ENCODE measurements around the gene FKBP3. TPM values are rescaled to one million over a fixed set of nuclear protein-coding genes. Genes with fewer than 3 reads are reported as not detected.

FKBP3 gene
- total and polyA plus RNA-seq, 2 of the 13 experiments (the other 11 are each of a cell fraction or from before 2014, with no cell fraction given): 57.0 to 87.6 TPM

DNA sequence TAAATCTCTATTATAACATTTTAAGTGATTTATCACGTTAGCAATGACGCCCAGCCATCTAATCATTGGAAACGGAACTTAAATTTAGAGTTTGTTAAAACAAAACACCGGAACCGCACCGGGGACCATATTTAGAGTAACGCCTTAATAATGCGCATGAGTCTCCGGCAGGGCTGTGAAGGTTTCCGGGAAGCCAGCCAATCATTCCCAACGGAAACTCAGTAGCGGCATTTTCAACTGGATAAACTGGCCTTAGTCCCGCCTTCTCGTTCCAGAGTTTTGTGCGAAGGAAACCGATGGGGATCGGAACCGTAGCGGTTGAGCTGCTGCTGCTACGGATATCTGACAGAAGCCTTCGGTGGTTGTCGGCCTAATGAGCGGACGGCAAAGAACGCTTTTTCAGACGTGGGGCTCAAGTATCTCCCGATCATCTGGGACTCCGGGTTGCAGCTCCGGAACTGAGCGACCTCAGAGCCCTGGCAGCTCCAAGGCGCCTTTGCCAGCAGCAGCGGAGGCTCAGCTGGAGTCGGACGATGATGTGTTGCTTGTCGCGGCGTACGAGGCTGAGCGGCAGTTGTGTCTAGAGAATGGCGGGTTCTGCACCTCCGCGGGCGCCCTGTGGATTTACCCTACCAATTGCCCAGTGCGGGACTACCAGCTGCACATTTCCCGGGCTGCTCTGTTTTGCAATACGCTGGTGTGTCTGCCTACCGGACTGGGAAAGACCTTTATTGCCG, 1.5 kb upstream of the FKBP3 start, which contains the start of gene FANCM (continued):
- no peak for TF ChIP-seq ZNF781 (CRISPR knock-in tag; IDR thresholded peaks at IDR 0.05; ENCODE audit: borderline replicate concordance, not compliant biosample characterization)
- TF ChIP-seq, protein P1, sequence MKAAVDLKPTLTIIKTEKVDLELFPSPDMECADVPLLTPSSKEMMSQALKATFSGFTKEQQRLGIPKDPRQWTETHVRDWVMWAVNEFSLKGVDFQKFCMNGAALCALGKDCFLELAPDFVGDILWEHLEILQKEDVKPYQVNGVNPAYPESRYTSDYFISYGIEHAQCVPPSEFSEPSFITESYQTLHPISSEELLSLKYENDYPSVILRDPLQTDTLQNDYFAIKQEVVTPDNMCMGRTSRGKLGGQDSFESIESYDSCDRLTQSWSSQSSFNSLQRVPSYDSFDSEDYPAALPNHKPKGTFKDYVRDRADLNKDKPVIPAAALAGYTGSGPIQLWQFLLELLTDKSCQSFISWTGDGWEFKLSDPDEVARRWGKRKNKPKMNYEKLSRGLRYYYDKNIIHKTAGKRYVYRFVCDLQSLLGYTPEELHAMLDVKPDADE (CRISPR knock-in tag; IDR thresholded peaks at IDR 0.05): no peak
- no peak for TF ChIP-seq MTA3 (CRISPR knock-in tag; IDR thresholded peaks at IDR 0.05)
- peak; percentile 93 for TF ChIP-seq KDM5A (IDR thresholded peaks at IDR 0.05; ENCODE audit: borderline replicate concordance, low read length)
- peak; percentile 78 for TF ChIP-seq REPIN1 (CRISPR knock-in tag; IDR thresholded peaks at IDR 0.05; ENCODE audit: borderline replicate concordance, low read depth)
- no peak for TF ChIP-seq FOXC1 (CRISPR knock-in tag; IDR thresholded peaks at IDR 0.05; ENCODE audit: borderline replicate concordance)
- no peak for TF ChIP-seq NFIC (IDR thresholded peaks at IDR 0.05; ENCODE audit: low read length)
- TF ChIP-seq ZNF674 (CRISPR knock-in tag; IDR thresholded peaks at IDR 0.05; ENCODE audit: low read depth): no peak
- TF ChIP-seq ZNF564 (CRISPR knock-in tag; IDR thresholded peaks at IDR 0.05): no peak
- TF ChIP-seq RBFOX2 (IDR thresholded peaks at IDR 0.05; ENCODE audit: low read depth, low read length): 0 out of 2 replicates have a peak, but pooled peaks have one; percentile 17
- TF ChIP-seq ZNF224 (CRISPR knock-in tag; IDR thresholded peaks at IDR 0.05): no peak; the same call in 1 of the 2 replicates
- peak; percentile 59 for TF ChIP-seq CREB1 (IDR thresholded peaks at IDR 0.05)
- peak; percentile 86 for TF ChIP-seq CREB1 (CRISPR knock-in tag; IDR thresholded peaks at IDR 0.05)
- TF ChIP-seq ZNF124 (CRISPR knock-in tag; IDR thresholded peaks at IDR 0.05): no peak
- TF ChIP-seq TARDBP (CRISPR knock-in tag; IDR thresholded peaks at IDR 0.05): no peak
- TF ChIP-seq, protein P2, sequence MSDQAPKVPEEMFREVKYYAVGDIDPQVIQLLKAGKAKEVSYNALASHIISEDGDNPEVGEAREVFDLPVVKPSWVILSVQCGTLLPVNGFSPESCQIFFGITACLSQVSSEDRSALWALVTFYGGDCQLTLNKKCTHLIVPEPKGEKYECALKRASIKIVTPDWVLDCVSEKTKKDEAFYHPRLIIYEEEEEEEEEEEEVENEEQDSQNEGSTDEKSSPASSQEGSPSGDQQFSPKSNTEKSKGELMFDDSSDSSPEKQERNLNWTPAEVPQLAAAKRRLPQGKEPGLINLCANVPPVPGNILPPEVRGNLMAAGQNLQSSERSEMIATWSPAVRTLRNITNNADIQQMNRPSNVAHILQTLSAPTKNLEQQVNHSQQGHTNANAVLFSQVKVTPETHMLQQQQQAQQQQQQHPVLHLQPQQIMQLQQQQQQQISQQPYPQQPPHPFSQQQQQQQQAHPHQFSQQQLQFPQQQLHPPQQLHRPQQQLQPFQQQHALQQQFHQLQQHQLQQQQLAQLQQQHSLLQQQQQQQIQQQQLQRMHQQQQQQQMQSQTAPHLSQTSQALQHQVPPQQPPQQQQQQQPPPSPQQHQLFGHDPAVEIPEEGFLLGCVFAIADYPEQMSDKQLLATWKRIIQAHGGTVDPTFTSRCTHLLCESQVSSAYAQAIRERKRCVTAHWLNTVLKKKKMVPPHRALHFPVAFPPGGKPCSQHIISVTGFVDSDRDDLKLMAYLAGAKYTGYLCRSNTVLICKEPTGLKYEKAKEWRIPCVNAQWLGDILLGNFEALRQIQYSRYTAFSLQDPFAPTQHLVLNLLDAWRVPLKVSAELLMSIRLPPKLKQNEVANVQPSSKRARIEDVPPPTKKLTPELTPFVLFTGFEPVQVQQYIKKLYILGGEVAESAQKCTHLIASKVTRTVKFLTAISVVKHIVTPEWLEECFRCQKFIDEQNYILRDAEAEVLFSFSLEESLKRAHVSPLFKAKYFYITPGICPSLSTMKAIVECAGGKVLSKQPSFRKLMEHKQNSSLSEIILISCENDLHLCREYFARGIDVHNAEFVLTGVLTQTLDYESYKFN (CRISPR knock-in tag; conservative IDR thresholded peaks at IDR 0.05): no peak
- no peak for TF ChIP-seq ZNF33B (CRISPR knock-in tag; IDR thresholded peaks at IDR 0.05)
- no peak for TF ChIP-seq HHEX (CRISPR knock-in tag; IDR thresholded peaks at IDR 0.05)
- 0 out of 2 replicates have a peak, but pooled peaks have one; percentile 38 for TF ChIP-seq ZBTB2 (CRISPR knock-in tag; IDR thresholded peaks at IDR 0.05; ENCODE audit: low read depth)
- TF ChIP-seq, protein P3, sequence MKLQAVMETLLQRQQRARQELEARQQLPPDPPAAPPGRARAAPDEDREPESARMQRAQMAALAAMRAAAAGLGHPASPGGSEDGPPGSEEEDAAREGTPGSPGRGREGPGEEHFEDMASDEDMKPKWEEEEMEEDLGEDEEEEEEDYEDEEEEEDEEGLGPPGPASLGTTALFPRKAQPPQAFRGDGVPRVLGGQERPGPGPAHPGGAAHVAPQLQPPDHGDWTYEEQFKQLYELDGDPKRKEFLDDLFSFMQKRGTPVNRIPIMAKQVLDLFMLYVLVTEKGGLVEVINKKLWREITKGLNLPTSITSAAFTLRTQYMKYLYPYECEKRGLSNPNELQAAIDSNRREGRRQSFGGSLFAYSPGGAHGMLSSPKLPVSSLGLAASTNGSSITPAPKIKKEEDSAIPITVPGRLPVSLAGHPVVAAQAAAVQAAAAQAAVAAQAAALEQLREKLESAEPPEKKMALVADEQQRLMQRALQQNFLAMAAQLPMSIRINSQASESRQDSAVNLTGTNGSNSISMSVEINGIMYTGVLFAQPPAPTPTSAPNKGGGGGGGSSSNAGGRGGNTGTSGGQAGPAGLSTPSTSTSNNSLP (IDR thresholded peaks at IDR 0.05; ENCODE audit: low read depth, low read length): peak; percentile 89
- no peak for TF ChIP-seq FOSL1 (CRISPR knock-in tag; IDR thresholded peaks at IDR 0.05; ENCODE audit: borderline replicate concordance)
- no peak for TF ChIP-seq MAZ (IDR thresholded peaks at IDR 0.05; ENCODE audit: borderline replicate concordance, low read depth, low read length)
- TF ChIP-seq MAZ (CRISPR knock-in tag; IDR thresholded peaks at IDR 0.05; ENCODE audit: low read depth): peak; percentile 2; the same call in 1 of the 2 replicates
